HG02943 (cell line): ENCODE measurements around the gene FUBP1.
"Not testable (repeated sequence)": the region's sequence is repeated elsewhere in the genome, so short reads cannot be mapped to it uniquely, and the experiment has no call there.

Experiments used
- ATAC-seq: cut with Tn5 transposase; IDR thresholded peaks from one replicate; pipeline ENCODE4 v1.9.1; 2021; ENCODE audit warnings: mild to moderate bottlenecking, low read depth, moderate library complexity; ENCODE audit not compliant: unreplicated experiment

FUBP1 gene

DNA sequence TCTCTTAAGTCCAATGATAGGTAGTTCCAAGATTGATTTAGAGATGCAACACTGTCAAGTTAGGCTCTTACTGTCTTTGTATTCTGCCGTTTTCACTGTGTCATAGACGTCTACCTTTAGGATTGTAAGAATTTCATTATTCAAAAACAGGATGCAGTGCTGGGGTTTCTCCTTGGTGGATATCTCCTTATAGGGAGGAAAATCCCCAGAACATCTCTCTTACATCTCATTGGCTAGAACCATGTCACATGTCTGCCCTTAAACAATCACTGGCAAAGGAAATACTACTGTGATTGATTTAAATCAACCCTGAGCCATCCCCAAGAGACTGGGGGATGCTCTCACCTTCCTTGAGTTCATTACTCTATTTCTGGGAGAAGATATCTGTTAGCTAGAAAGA is 10.9 kb upstream of the FUBP1 start:
- no peak for ATAC-seq

GRCh38 chr1:77987919-77988318 is 9.0 kb upstream of the FUBP1 start:
- no peak for ATAC-seq

DNA sequence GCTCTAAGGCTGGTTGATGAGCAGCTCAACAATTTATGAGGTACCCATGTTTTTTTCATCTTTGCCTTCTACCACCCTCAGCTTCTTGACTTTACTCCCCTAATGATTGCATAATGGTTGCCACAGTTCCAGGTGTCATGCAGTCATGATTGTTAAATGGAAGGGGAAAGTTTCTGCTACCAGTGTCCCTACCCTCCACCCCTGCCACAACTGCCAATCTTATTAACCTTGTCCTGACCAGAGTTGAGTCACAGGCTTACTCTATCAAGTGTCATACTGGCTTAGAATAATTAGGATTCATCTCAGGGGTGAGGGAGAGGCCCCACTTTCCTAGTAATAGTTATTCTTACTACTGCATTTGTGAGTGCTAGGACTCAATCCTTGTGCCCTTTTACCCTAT is 7.9 kb upstream of the FUBP1 start:
- no peak for ATAC-seq

DNA sequence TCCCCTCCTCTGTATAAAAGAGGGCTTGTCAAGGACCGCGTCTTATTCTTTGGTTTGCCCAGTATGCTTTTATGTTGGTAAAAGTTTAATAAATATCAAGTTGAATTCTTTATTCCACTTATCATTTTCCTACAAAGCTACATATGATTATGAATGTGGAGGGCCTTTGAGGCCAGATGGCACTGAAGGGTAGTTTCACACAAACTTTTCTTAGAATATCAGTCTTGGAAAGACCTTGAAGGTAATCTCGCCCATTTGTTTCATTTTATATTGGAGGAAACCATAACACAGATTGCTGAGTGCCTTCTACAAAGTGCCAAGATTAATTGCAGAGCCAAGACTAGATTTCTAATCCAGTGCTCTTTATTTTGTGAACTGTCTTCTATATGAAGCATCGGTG is 5.8 kb upstream of the FUBP1 start:
- ATAC-seq = no peak

DNA sequence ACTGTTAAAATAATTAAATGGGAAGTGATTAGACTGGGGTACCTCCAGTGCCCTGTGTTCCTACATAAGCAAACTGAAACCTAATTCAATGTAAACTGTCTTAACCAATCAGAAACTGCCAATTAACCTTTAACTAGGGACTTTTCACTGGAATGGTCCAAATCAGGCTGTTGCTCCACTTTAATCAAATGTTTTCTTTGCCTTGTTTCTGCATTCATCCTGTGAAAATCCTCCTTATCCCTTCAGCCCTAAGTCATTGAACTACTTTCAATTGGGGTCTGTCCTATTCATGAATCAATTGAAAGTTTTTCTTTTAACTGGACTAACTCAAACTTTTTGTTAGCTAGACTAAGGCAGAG is 5.1 kb upstream of the FUBP1 start:
- ATAC-seq = no peak

- not testable (repeated sequence) for ATAC-seq
Observed at GRCh38 chr1:77983352-77983996, 4.6 kb upstream of the FUBP1 start.

DNA sequence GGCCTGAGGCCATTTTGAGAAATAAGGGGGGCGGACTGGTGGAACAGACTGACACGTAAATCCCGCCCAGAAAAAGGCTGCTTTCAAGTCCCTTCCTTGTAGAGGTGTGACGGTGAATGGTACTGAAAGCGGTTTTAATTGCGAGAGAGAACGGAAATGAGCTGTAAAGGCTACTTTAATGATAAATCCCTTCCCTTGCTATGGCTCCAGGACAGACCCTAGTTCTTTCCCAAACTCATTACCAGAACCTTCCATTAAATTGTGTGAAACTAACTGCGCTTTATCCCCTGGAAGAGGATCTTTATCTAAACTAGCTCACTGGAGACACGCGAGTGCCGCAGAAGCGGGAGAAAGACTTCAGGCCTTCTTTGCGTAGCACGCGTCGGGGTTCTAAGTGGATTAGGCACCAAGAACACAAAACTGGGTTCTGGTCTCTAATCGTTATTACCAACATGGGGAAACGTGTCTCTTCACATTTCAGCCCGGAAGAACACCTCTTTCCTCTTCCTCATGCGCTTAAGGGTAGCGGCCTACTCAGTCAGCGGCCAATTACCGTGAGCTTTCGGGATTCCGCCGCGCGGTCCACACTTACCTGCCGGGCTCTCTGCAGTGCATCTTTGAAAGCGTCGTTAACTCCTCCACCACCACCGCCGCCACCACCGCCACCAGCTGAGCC is 441 bp downstream of the FUBP1 start:
- peak; percentile 65 for ATAC-seq

DNA sequence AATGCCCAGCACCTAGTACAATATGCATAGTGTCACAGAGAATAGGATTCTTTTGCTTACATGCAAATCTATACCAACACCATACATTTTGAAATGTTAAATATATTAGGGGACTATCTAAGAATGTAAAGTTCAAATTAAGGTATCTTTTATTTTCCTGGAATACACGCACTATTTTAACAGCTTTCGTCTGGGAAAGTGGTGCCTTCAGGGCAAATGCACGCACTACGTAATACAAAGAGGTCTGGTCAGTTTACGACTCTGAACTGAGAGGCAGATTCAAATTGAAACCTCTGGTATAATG is 931 bp downstream of the FUBP1 start:
- ATAC-seq = no peak

- no peak for ATAC-seq
Observed at GRCh38 chr1:77976433-77977076, 2.3 kb downstream of the FUBP1 start.

- ATAC-seq = no peak
Observed at GRCh38 chr1:77975907-77976306, 3.0 kb downstream of the FUBP1 start.

DNA sequence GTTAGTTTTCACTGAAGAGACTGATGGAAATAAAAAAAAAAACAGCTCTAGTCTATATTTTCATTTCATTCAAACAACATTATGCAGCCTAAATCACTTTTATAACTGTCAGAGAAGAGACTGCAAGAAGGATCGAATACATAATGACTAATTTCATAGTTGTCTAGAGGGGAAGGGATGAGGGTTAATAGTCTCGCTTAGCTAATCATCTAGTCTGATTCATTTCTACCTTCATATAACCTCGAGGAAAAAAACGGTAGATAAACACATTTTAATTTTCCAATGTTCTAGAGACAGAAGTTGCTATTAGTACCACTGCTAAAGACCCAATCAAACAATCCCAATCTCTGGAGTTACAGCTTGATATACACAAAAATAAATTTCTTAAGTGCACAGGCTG is 3.5 kb downstream of the FUBP1 start:
- ATAC-seq = no peak

DNA sequence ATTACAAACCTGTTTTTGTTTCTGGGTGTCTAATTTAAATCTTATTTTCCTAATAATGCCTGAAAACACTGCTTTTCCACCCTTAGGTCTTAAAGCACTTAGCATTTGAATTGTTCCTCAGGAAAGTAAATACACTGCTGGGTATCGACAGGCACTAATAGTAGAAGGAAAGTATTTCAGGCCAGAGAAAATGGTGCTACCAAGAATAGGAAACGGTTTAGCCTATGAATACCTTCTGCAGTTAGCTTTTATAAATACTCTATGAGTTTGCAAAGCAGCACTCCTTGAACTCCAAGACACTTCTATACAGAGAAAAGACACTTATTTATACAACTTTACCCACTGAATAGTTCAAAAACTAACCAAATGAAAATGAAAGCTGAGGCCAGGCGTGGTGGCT is 6.8 kb downstream of the FUBP1 start:
- ATAC-seq = no peak

DNA sequence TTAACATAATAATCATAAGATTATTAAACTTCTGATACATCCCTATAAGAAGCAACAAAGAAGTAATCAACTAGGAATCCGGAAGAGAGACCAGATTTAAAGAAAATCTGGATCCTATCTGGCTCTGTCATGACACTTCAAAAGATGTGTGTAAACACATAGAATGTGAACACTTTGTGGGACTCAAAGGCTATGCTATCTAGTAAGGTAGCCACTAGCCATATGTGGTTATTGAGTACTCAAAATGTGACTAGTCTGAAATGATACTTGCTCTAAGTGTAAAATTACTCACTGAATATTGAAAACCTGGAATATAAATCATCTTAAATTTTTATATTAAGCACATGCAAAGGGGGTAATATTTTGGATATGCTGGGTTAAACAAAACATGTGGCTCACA is 8.7 kb downstream of the FUBP1 start:
- no peak for ATAC-seq

- ATAC-seq = no peak
Observed at GRCh38 chr1:77966291-77966690, 12.6 kb downstream of the FUBP1 start.

DNA sequence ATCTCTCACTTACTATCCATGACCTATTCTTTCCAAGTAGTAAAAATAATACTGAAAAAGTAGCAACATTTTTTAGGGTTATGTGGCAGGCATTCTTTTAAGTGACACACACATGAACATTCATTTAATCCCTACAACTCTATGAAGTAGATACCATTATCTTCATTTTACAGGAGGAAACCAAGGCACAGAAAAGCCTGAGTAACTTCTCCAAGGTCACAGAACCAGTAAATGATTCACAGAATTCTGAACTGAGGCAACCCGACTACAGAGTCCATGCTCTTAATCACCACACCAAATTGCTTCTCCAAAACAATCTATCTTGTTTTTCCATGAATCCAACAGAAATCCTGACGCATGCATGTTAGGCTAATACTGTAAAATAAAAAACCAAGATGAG is 17.5 kb downstream of the FUBP1 start:
- ATAC-seq = no peak

DNA sequence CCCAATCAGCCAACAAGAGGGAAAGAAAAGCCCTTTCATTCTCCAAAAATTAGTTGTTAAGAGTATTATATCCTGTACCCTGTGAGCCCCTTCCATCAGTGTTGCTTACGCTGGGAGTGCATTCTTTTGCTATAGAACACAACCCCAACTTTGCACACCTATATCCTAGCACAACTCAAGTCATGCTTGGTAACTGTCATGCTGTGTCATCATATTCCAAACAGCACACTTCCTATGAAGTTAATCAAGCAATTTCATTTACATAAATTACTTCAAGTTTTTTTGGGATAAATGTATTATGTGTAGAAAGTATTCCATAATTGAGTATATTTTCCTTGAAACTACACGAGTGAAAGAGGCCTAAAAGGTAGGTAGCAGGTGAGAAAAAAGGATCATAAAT is 20.0 kb downstream of the FUBP1 start:
- ATAC-seq = no peak

- ATAC-seq = no peak
Observed at GRCh38 chr1:77958391-77958790, 20.5 kb downstream of the FUBP1 start.

GRCh38 chr1:77956464-77956863 is 22.4 kb downstream of the FUBP1 start:
- no peak for ATAC-seq

DNA sequence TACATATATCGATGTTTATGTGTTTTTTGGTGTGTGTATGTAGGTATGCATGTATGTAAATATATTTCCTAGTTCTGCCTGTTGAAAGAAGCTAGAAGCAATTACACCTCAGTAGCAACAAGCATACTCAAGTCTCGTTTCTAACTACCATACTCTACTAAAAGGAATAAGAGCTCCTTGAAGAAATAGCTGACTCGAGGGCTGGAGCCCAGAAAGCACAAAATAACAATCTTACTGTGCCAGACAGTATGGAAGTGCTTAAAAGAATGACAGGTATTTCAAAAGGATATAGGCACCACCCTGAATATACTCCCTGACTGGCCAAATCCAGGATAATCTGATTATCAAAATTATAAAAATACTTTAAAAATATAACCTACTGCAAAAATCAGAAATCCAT is 23.2 kb downstream of the FUBP1 start:
- ATAC-seq = no peak

- ATAC-seq = no peak
Observed at GRCh38 chr1:77954521-77954920, 24.4 kb downstream of the FUBP1 start.

DNA sequence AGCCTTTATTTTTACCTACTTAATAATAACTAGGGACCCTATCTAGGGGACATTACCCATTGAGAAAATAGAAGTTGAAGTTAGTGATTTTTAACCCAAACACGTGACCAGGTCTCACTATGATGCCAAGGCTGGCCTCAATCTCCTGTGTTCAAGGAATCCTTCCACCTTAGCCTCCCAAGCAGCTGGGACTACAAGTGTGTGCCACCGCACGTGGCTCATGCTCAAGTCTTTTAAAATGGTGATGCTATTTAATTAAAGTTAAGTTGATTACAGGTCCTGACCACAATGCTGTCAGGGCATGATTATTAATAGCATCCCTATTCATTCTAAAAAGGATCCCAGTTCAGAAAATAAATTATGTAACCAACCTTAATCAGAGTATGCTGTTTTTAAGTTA is 25.0 kb downstream of the FUBP1 start:
- ATAC-seq = no peak

GRCh38 chr1:77951328-77951727 is 27.5 kb downstream of the FUBP1 start:
- ATAC-seq = no peak
